Loucy (cell line): ENCODE data around the gene ADM2.

Experiments
- CTCF ChIP-seq: fragments of 200-600 bp; sonication (generic); conservative IDR thresholded peaks from 2 replicates; pipeline ENCODE4 v1.5.1; 2014; ENCODE audit warnings: mild to moderate bottlenecking, antibody characterized with exemption, low read length
- EZH2phosphoT487 ChIP-seq: fragments of 200-600 bp; IDR thresholded peaks from 2 replicates; pipeline ENCODE4 v1.6.1; 2018; ENCODE audit warnings: antibody characterized with exemption, mild to moderate bottlenecking, moderate library complexity, borderline replicate concordance

- no peak for TF ChIP-seq CTCF
- TF ChIP-seq EZH2phosphoT487 = no peak
Observed at GRCh38 chr22:50476868-50477267, 4.5 kb upstream of the ADM2 start.
